GM20000 (cell line): ENCODE measurements around the gene CNPY4.

Experiments
- DNase-seq: peaks from one replicate; pipeline ENCODE4 v3.0.0; 2012; ENCODE audit warnings: low spot score
- CTCF ChIP-seq: IDR thresholded peaks from 2 replicates; pipeline ENCODE4 v1.5.1; 2012; ENCODE audit warnings: mild to moderate bottlenecking, control low read depth; ENCODE audit errors: extremely low read depth, missing control alignments

Gene CNPY4

GRCh38 chr7:100169147-100169850 lies 49.9 kb downstream of the CNPY4 start:
- no peak for TF ChIP-seq CTCF
- peak; percentile 34 for DNase-seq

- no peak for DNase-seq
- no peak for TF ChIP-seq CTCF
Observed at GRCh38 chr7:100170101-100170897, 50.9 kb downstream of the CNPY4 start.

GRCh38 chr7:100171087-100171681 lies 51.8 kb downstream of the CNPY4 start:
- DNase-seq, result peak; percentile 71
- TF ChIP-seq CTCF, result no peak

GRCh38 chr7:100171840-100172239 lies 52.4 kb downstream of the CNPY4 start:
- peak; percentile 25 for DNase-seq
- TF ChIP-seq CTCF, result no peak

- no peak for TF ChIP-seq CTCF
- DNase-seq, result peak; percentile 12
Observed at GRCh38 chr7:100173806-100174495, 54.5 kb downstream of the CNPY4 start.

GRCh38 chr7:100174582-100174981 lies 55.1 kb downstream of the CNPY4 start:
- no peak for DNase-seq
- TF ChIP-seq CTCF, result no peak
